Fibroblast of villous mesenchyme (primary cell): ENCODE data around the gene LGMN. TPM values are rescaled to one million over a fixed set of nuclear protein-coding genes. Genes with fewer than 3 reads are reported as not detected.
A peak's percentile ranks its signal among the peaks of the same experiment; 100 is the strongest.

Experiments
- DNase-seq: peaks from one replicate; pipeline ENCODE4 v3.0.0-alpha.2; 2010; ENCODE audit warnings: low read depth
- H3K4me3 ChIP-seq: 2 replicates; pipeline ENCODE4 v1.5.1; 2011; ENCODE audit warnings: low read depth, mild to moderate bottlenecking, low read length
- CTCF ChIP-seq: IDR thresholded peaks from 2 replicates; pipeline ENCODE4 v1.5.1; 2012; ENCODE audit warnings: low read depth, mild to moderate bottlenecking, low read length; ENCODE audit not compliant: insufficient read depth
- total RNA-seq: library from RNA; depleted of rRNA; stranded (reverse); fragments of >200 nt; gene quantifications from 2 replicates; pipeline ENCODE4 v1.2.3, GENCODE V29; 2012

LGMN gene
- total RNA-seq, 1 donor = 41.5 TPM

GRCh38 chr14:92666251-92666650 lies 82.2 kb downstream of the LGMN start:
- DNase-seq = no peak
- no peak overlapping the region for H3K4me3 ChIP-seq
- no peak for TF ChIP-seq CTCF

GRCh38 chr14:92665661-92666110 lies 82.7 kb downstream of the LGMN start:
- H3K4me3 ChIP-seq = no peak overlapping the region
- DNase-seq = no peak
- no peak for TF ChIP-seq CTCF

GRCh38 chr14:92663049-92663448 lies 85.4 kb downstream of the LGMN start:
- no peak for DNase-seq
- no peak for TF ChIP-seq CTCF
- H3K4me3 ChIP-seq = no peak overlapping the region

- DNase-seq = no peak
- no peak for TF ChIP-seq CTCF
- no peak overlapping the region for H3K4me3 ChIP-seq
These were observed 87.9 kb downstream of the LGMN start for GRCh38 chr14:92660571-92660970.

GRCh38 chr14:92659765-92660561 lies 88.5 kb downstream of the LGMN start:
- DNase-seq = peak; percentile 68
- H3K4me3 ChIP-seq = no peak overlapping the region
- no peak for TF ChIP-seq CTCF

GRCh38 chr14:92658684-92659083 lies 89.7 kb downstream of the LGMN start:
- TF ChIP-seq CTCF = no peak
- no peak for DNase-seq
- H3K4me3 ChIP-seq = no peak overlapping the region

GRCh38 chr14:92658160-92658559 lies 90.3 kb downstream of the LGMN start:
- TF ChIP-seq CTCF = no peak
- no peak overlapping the region for H3K4me3 ChIP-seq
- DNase-seq = no peak
